Coronary artery (tissue), 2 donors: ENCODE data around the gene ERF.

Source experiments
- DNase-seq: peaks from one replicate; pipeline ENCODE4 v3.0.0-alpha.2; 2017; ENCODE audit warnings: low spot score
- H3K27ac ChIP-seq, 2 donors: fragments of 200-600 bp; sonication (generic); one replicate each; pipeline ENCODE4 v1.5.1; 2016 to 2019
- H3K4me3 ChIP-seq: fragments of 200-600 bp; sonication (generic); 2 replicates; pipeline ENCODE4 v1.5.1; 2016; ENCODE audit warnings: mild to moderate bottlenecking, moderate library complexity
- TF ChIP-seq, protein P1 (sequence below): fragments of 200-600 bp; sonication (generic); IDR thresholded peaks from one replicate; pipeline ENCODE4 v1.5.1; 2019; ENCODE audit warnings: antibody characterized with exemption

Gene ERF

DNA sequence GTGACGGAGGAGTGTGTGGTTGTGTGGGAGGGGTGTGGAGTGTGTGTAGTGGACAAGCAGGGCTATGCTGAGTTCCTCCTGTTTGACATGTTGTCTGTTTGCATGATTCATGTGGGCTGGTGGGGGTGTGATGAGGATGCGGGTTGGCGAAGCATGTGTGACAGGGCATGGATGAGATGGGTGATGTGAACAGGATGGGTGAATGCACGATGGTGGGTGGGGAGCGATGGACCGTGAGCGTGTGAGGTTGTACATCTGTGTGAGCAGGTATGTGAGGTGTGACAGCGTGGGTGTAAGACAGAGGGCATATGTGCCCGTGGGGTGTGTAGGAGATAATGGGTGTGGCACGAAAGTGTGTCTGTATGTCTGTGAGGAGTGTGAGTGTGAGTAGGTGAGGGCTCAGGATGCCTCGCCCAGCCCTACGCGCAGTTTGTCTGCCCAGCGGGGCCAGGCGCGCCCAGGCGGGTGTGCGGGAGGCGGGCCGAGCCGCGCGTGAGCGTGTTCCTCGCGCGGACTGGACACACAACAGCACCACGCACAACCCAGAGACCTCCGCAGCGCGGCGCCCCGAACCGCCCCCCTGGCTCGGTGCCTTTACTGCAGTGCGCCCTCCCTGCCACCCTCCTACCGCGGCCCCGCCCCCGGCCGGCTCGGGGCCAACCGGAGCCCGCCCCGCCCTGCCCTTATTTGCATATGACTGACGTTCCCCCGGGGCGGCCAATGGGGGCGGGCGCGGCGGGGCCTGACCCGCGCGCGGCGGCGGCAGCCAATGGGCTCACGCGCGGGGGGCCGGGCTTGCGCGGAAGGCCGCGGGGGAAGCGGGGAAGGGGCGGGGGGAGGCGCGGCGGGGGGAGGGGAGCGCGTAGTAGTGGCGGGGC, 28.5 kb upstream of the ERF start:
- peak; percentile 97 for DNase-seq
- Histone ChIP-seq H3K4me3 (peak overlapping the region; percentile 93), H3K27ac (peak overlapping the region; percentile 98 to 100)
- TF ChIP-seq, protein P1, sequence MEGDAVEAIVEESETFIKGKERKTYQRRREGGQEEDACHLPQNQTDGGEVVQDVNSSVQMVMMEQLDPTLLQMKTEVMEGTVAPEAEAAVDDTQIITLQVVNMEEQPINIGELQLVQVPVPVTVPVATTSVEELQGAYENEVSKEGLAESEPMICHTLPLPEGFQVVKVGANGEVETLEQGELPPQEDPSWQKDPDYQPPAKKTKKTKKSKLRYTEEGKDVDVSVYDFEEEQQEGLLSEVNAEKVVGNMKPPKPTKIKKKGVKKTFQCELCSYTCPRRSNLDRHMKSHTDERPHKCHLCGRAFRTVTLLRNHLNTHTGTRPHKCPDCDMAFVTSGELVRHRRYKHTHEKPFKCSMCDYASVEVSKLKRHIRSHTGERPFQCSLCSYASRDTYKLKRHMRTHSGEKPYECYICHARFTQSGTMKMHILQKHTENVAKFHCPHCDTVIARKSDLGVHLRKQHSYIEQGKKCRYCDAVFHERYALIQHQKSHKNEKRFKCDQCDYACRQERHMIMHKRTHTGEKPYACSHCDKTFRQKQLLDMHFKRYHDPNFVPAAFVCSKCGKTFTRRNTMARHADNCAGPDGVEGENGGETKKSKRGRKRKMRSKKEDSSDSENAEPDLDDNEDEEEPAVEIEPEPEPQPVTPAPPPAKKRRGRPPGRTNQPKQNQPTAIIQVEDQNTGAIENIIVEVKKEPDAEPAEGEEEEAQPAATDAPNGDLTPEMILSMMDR, result no peak

DNA sequence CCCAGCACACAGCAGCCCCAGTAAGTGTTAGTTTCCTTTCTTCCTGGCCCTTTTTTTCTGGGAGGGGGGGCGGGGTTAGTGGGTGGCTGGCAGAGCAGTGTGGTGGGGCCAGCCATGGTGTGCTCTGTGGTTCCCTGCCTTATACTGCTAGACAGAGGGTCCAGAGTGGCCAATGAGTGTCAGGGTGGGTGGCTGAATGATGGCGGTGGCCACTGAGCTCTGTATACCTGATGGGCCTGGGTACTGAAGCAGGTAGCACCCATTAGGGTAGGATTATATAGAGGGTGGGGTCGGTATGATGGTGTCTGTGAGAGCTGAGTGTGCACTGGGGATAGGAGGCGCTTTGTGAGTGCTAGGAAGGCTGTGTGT, 27.9 kb upstream of the ERF start:
- TF ChIP-seq, protein P1, result no peak
- H3K27ac ChIP-seq, result peak overlapping the region; percentile 98 to 100
- H3K4me3 ChIP-seq, result peak overlapping the region; percentile 93
- peak; percentile 75 for DNase-seq

DNA sequence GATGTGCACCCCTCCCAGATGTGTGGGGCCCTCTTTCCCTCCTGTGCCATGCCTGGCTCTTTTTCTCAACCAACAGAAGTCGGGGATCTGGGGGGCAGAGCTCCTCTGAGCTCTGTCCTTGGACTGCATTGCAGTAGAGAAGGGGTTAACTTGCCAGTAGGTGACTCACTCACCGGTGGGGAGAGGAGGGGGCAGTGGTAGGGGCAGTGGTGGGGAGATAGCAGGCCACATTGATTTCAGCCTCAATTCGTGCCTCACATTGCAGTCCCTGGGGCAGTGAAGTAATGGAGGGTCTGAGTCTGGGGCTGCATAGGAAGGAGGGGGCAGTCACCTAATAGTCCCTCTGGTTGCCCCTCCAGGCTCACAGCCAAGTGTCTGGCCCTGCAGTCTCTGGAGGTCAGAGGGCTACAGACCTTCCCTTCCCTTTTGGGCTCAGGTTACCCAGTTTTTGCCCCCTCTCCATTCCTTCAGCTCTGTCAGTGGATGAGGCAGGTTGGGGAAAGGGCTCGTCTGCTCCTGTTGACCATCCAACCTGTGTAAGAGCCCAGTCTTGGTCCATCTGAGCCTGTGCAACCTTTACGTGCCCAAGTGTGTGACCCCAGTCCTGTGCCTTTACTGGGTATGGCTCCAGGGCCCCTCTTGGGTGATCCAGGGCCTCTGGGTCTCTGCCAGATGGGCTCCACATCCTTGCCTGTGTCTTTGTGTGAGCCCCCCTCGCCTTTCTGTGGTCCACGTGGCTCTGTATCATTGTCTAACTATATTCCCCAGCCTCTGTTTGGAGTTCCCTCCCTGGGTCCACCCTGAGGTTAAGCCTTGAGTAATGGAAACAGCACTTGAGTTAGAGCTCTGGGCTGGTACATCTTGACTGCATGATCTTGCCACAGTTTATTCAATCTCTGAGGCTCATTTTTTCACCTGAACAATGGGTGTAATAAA, 27.2 kb upstream of the ERF start:
- TF ChIP-seq, protein P1, result no peak
- peak; percentile 73 for DNase-seq
- peak overlapping the region; percentile 98 to 100 for H3K27ac ChIP-seq
- peak overlapping the region; percentile 97 for H3K4me3 ChIP-seq

DNA sequence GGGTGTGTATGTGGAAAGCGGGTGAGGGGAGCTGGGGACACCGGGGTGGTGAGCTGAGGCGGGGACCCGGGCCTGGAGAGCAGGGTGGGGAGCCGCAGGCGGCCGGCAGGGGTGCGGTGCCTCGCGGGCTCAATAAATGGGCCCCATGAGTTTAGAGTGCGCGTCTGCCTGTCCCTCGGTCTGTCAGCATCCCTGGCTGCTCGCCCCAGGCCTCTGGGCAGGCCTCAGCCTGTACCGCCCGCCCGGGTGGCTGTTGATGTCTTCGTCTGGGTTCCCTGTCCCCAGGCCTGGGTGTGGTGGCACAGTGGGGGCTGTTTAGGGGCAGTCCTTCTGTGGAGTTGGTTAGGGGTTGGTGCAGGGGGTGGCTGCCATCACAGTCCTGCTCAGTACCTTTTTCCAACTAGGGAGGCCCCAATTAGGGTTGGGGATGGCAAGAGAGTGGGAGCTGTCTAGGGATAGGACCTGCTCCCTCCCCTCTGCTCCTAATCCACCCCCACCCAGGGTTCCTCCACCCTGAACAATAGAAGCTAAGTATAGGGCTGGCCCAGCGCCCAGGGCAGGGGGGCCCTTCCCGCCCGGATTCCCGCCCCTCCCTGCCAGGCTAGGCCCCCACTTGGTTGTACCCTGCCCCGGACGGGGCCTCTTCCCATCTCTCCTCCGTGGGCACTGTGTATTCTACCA, 26.4 kb upstream of the ERF start:
- DNase-seq, result peak; percentile 87
- TF ChIP-seq, protein P1, result no peak
- Histone ChIP-seq H3K27ac (peak overlapping the region; percentile 98 to 100), H3K4me3 (peak overlapping the region; percentile 97)

DNA sequence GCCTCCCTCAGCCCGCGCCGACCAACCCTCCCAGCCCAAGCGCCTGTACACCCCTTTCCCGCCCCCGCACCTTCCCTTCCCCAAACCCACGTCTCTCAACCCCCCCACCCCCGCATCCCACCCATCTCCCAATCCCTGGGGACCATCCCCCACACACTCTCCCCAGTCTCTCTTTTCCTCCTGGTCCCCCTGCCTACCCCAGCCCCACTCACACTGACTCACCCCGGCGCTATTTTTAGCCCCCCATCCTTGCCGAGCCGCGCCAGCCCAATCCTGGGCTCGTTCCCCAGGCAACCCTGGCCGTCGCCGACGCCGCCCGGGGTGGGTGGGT, 25.9 kb upstream of the ERF start:
- peak; percentile 91 for DNase-seq
- H3K4me3 ChIP-seq, result peak overlapping the region; percentile 97
- TF ChIP-seq, protein P1, result no peak

DNA sequence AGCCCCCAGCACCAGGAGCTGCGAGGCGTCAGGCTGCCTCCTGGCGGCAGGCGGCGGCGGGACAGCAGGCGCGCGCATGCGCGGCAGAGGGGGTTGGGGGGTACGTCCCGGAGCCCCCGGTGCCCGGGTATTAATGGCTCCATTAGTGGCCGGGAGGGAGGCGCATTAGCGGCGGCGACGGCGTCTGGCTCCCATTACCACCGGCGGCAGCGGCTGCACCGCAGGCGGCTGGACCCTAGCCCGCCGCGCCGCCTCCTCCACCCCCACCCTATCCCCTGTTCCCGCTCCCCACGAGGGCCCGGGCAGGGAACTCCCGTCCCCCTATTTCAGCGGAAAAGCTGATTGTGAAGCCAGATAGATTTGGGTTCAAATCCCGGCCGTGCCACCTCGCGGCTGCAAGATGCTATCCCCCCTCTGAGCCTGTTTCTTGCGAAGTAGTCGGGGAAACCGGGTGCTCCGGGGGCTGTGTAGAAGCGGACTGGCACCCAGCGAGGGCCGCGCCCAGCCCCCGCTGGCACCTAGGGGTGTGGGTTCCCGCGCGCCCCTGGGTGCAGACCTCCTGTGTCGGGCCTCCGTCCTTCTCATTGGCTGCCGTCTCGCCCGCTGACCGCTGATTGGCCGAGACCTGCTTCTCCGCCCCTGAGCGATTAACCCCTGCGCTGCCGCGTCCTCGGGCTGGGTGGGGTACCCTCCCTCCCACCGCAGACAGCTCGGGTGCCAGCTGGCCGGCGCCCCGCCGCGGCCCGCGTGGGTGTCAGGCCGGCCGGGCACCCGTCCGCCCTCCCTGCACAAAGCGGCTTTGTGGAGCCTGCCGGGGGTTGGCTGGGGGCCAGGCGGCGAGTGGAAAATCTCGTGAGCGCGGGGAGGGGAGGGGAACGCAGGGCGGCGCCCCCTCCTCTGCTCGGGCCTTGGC, 25.2 kb upstream of the ERF start:
- DNase-seq, result peak; percentile 94
- Histone ChIP-seq H3K27ac (peak overlapping the region; percentile 98 to 100), H3K4me3 (peak overlapping the region; percentile 97)
- TF ChIP-seq, protein P1, result peak; percentile 92

More for the DNA sequence above, 25.9 kb upstream of the ERF start:
- peak overlapping the region; percentile 98 to 100 for H3K27ac ChIP-seq
